ENCODE results near the gene LBX1. TPM values are rescaled to one million over a fixed set of nuclear protein-coding genes. Genes with fewer than 3 reads are reported as not detected.

Gene LBX1
- polyA plus RNA-seq, 3 donors, result 0.03 TPM; not detected in 2

Other genes with a start within 250 kb of the LBX1 start
- gene MRPL43, start 242.0 kb downstream of the LBX1 start, polyA plus RNA-seq (ENCODE audit: insufficient read length in 3 of 3), result 100 to 1,000 TPM in 2 of 3 donors, 10 to 100 TPM in 1; 94.5 to 105 (median 100) TPM
- gene TWNK, start 241.9 kb downstream of the LBX1 start, polyA plus RNA-seq (ENCODE audit: insufficient read length in 3 of 3), result 10 to 100 TPM; 13.4 to 17.1 (median 16.1) TPM
- gene LZTS2, start 229.7 kb downstream of the LBX1 start, polyA plus RNA-seq (ENCODE audit: insufficient read length in 3 of 3), result 10 to 100 TPM; 45.4 to 72.3 (median 70.8) TPM
- gene PDZD7, start 198.3 kb downstream of the LBX1 start, polyA plus RNA-seq (ENCODE audit: insufficient read length in 3 of 3), result 1 to 10 TPM; 2.3 to 4.3 (median 3.8) TPM
- 10 to 100 TPM; 22.4 to 36.1 (median 24.2) TPM for gene SFXN3, start 198.2 kb downstream of the LBX1 start, polyA plus RNA-seq (ENCODE audit: insufficient read length in 3 of 3)
- gene KAZALD1, start 167.5 kb downstream of the LBX1 start, polyA plus RNA-seq (ENCODE audit: insufficient read length in 3 of 3), result 10 to 100 TPM in 1 of 3 donors, 1 to 10 TPM in 2; 8.0 to 12.7 (median 10.0) TPM
- under 1 TPM in 2 of 3 donors, not detected in 1; 0.09 TPM for gene TLX1, start 98.2 kb downstream of the LBX1 start, polyA plus RNA-seq (ENCODE audit: insufficient read length in 3 of 3)
- gene BTRC, start 124.7 kb upstream of the LBX1 start, polyA plus RNA-seq (ENCODE audit: insufficient read length in 3 of 3), result 10 to 100 TPM; 23.0 to 25.8 (median 25.3) TPM

All from renal cortex interstitium (tissue), 3 donors.